Stimulated activated memory B cell treated with anti-CD40 and anti-IgM and Interleukin-4, amounts not matched to agents 10 μg/mL and 1 μg/mL and 100 μg/mL, for 72 hours (primary cell): Measurements from ENCODE around the gene GBP4.
"Not testable (repeated sequence)": the region's sequence is repeated elsewhere in the genome, so short reads cannot be mapped to it uniquely, and the experiment has no call there.

Source experiments
- ATAC-seq: fragments of 150-1000 bp; cut with Tn5 transposase; 2 replicates; pipeline ENCODE4 v1.10.0; 2021
- H3K27ac Mint-ChIP-seq: one replicate; pipeline ENCODE4 v1.8.0; 2022; ENCODE audit warnings: mild to moderate bottlenecking, mixed read lengths
- H3K27me3 Mint-ChIP-seq: one replicate; pipeline ENCODE4 v1.8.0; 2022; ENCODE audit warnings: mixed read lengths
- H3K36me3 Mint-ChIP-seq: one replicate; pipeline ENCODE4 v1.8.0; 2022; ENCODE audit warnings: mixed read lengths
- H3K4me1 Mint-ChIP-seq: one replicate; pipeline ENCODE4 v1.8.0; 2022; ENCODE audit warnings: mixed read lengths
- H3K4me3 Mint-ChIP-seq: one replicate; pipeline ENCODE4 v1.8.0; 2022; ENCODE audit warnings: mild to moderate bottlenecking, moderate library complexity, mixed read lengths
- H3K9me3 Mint-ChIP-seq: one replicate; pipeline ENCODE4 v1.8.0; 2022; ENCODE audit warnings: mixed read lengths

The GBP4 gene, protein sequence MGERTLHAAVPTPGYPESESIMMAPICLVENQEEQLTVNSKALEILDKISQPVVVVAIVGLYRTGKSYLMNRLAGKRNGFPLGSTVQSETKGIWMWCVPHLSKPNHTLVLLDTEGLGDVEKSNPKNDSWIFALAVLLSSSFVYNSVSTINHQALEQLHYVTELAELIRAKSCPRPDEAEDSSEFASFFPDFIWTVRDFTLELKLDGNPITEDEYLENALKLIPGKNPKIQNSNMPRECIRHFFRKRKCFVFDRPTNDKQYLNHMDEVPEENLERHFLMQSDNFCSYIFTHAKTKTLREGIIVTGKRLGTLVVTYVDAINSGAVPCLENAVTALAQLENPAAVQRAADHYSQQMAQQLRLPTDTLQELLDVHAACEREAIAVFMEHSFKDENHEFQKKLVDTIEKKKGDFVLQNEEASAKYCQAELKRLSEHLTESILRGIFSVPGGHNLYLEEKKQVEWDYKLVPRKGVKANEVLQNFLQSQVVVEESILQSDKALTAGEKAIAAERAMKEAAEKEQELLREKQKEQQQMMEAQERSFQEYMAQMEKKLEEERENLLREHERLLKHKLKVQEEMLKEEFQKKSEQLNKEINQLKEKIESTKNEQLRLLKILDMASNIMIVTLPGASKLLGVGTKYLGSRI

GRCh38 chr1:89198491-89199072, at the start of gene GBP4:
TSS of gene GBP4 (minus strand) at chr1:89198942. CDS start at chr1:89198834, 108 bp downstream.
- Mint-ChIP-seq H3K4me3 (peak within 1 kb of the TSS; percentile 93), H3K9me3 (peaks cover 2% of the 10 kb centered on the region), H3K27ac (peak within 1 kb of the TSS; percentile 97), H3K27me3 (no peaks in the 10 kb centered on the region), H3K36me3 (peaks cover 12% of the 10 kb centered on the region), H3K4me1 (peaks cover 54% of the 10 kb centered on the region)
- ATAC-seq = peak; percentile 61

GRCh38 chr1:89243046-89243445, 44.3 kb upstream of the GBP4 start:
- peaks cover 6% of the 10 kb centered on the region for H3K4me1 Mint-ChIP-seq
- ATAC-seq = no peak
- H3K9me3 Mint-ChIP-seq = peaks cover 3% of the 10 kb centered on the region
- no peak overlapping the region for H3K27ac Mint-ChIP-seq
- H3K36me3 Mint-ChIP-seq = peaks cover 10% of the 10 kb centered on the region
- no peak overlapping the region for H3K4me3 Mint-ChIP-seq
- peaks cover 12% of the 10 kb centered on the region for H3K27me3 Mint-ChIP-seq

GRCh38 chr1:89221341-89221740, 22.6 kb upstream of the GBP4 start:
- Mint-ChIP-seq H3K27ac (no peak overlapping the region), H3K4me1 (no peaks in the 10 kb centered on the region), H3K27me3 (no peaks in the 10 kb centered on the region), H3K36me3 (peaks cover 11% of the 10 kb centered on the region), H3K9me3 (peaks cover 2% of the 10 kb centered on the region), H3K4me3 (no peak overlapping the region)
- ATAC-seq = no peak

- ATAC-seq, H3K27me3 Mint-ChIP-seq, H3K9me3 Mint-ChIP-seq, H3K4me3 Mint-ChIP-seq, H3K27ac Mint-ChIP-seq, H3K4me1 Mint-ChIP-seq: not testable (repeated sequence)
- peaks cover 11% of the 10 kb centered on the region for H3K36me3 Mint-ChIP-seq
Observed at GRCh38 chr1:89219851-89220250, 21.1 kb upstream of the GBP4 start.

- not testable (repeated sequence) for ATAC-seq, H3K4me1 Mint-ChIP-seq, H3K4me3 Mint-ChIP-seq, H3K9me3 Mint-ChIP-seq, H3K27me3 Mint-ChIP-seq, H3K27ac Mint-ChIP-seq
- H3K36me3 Mint-ChIP-seq = peaks cover 11% of the 10 kb centered on the region
Observed at GRCh38 chr1:89218941-89219340, 20.2 kb upstream of the GBP4 start.

DNA sequence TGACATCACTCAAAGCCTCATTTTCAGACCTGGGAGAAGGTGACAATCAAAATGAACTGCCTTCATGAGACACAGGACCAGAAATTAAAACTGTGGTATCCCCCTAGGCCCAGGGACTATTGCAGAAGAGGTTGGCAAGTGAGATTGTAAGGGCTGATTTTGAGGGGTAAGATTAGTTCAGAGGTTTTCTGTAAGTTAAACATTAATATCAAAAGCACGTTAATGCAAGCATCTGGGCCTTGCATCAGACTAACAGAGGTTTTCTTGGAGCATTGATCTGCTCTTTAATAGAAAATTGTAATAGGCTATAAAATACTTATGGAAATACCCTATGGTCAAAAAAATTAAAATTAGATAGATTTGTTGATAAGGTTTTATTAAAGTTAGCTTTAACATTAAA, 14.6 kb upstream of the GBP4 start:
- H3K36me3 Mint-ChIP-seq = peaks cover 13% of the 10 kb centered on the region
- no peaks in the 10 kb centered on the region for H3K4me1 Mint-ChIP-seq
- ATAC-seq = no peak
- H3K9me3 Mint-ChIP-seq = peaks cover 5% of the 10 kb centered on the region
- no peak overlapping the region for H3K4me3 Mint-ChIP-seq
- H3K27ac Mint-ChIP-seq = no peak overlapping the region
- no peaks in the 10 kb centered on the region for H3K27me3 Mint-ChIP-seq

DNA sequence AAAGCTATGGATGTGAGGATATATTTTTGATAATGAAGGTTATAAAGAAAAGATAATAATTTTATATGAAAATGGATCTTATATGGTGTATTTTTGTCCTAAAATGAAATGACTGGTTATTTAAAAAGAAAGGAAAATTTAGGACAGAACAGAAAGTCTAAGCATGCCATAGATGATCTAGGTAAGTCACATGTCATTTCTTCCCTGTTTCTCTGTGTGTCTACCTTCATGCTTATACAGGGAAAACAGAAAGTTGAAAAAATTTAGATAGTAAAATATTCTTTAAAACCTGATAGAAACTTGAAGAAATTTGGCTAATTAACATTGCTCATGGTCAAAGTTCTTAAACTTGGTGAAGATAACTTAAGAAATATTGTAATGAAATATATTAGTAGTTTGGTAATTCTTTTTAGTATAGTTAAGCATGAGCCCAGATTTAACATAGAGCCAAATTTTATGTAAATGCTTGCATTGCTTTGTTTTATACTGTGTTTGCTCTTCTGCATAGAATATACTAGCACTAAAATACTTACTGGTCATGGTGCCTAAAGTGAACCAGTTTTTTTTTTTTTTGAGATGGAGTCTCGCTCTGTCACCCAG, 12.4 kb upstream of the GBP4 start:
- Mint-ChIP-seq H3K4me1 (no peaks in the 10 kb centered on the region), H3K36me3 (peaks cover 12% of the 10 kb centered on the region), H3K9me3 (peaks cover 9% of the 10 kb centered on the region), H3K4me3 (no peak overlapping the region), H3K27ac (no peak overlapping the region), H3K27me3 (no peaks in the 10 kb centered on the region)
- ATAC-seq = no peak

DNA sequence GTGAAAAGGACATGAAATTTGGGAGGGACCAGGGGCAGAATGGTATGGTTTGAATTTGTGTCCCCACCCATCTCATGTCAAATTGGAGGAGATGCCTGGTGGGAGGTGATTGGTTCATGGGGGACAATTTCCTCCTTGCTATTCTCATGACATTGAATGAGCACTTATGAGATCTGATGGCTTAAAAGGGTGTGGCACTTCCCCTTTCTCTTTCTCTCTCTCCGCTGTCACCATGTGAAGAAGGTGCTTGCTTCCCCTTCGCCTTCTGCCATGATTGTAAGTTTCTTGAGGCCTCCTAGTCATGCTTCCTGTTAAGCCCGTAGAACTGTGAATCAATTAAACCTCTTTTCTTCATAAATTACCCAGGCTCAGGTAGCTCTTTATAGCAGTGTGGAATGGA, 7.6 kb upstream of the GBP4 start:
- ATAC-seq = no peak
- Mint-ChIP-seq H3K27me3 (no peaks in the 10 kb centered on the region), H3K4me3 (no peak overlapping the region), H3K27ac (no peak overlapping the region), H3K36me3 (peaks cover 29% of the 10 kb centered on the region), H3K9me3 (peaks cover 20% of the 10 kb centered on the region), H3K4me1 (peaks cover 10% of the 10 kb centered on the region)

DNA sequence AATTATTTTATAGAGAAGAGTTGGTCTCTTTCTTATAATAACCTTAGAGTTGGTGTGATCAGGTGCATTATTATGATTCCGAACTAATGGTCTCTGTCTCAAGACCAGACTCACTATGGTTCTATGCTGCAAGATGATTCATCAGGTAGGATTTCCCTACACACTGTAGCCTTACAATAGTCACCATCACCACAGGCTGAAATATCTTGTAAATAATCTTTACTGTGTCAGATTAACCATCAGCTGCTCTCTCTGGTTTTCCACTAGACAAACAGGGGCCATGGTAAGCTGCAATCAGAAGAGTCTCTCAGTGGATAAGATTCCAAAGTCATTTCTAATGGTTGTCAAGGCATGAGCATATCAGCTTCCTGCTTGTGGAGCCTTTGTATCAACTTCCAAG, 4.4 kb upstream of the GBP4 start:
- Mint-ChIP-seq H3K27ac (peak overlapping the region; percentile 17), H3K4me3 (no peak overlapping the region), H3K4me1 (peaks cover 37% of the 10 kb centered on the region), H3K9me3 (peaks cover 17% of the 10 kb centered on the region), H3K36me3 (peaks cover 29% of the 10 kb centered on the region), H3K27me3 (no peaks in the 10 kb centered on the region)
- no peak for ATAC-seq

GRCh38 chr1:89201106-89201794, 2.5 kb upstream of the GBP4 start:
- H3K27me3 Mint-ChIP-seq = no peaks in the 10 kb centered on the region
- H3K4me1 Mint-ChIP-seq = peaks cover 45% of the 10 kb centered on the region
- ATAC-seq = peak; percentile 94
- no peak overlapping the region for H3K4me3 Mint-ChIP-seq
- peak overlapping the region; percentile 89 for H3K27ac Mint-ChIP-seq
- H3K9me3 Mint-ChIP-seq = peaks cover 11% of the 10 kb centered on the region
- H3K36me3 Mint-ChIP-seq = peaks cover 23% of the 10 kb centered on the region

GRCh38 chr1:89200663-89201062, 1.9 kb upstream of the GBP4 start:
- H3K36me3 Mint-ChIP-seq = peaks cover 22% of the 10 kb centered on the region
- H3K27ac Mint-ChIP-seq = peak overlapping the region; percentile 89
- no peaks in the 10 kb centered on the region for H3K27me3 Mint-ChIP-seq
- H3K4me1 Mint-ChIP-seq = peaks cover 46% of the 10 kb centered on the region
- peak overlapping the region; percentile 26 for H3K4me3 Mint-ChIP-seq
- peaks cover 11% of the 10 kb centered on the region for H3K9me3 Mint-ChIP-seq
- peak; percentile 59 for ATAC-seq

GRCh38 chr1:89199525-89200031, 836 bp upstream of the GBP4 start:
- peak overlapping the region; percentile 97 for H3K27ac Mint-ChIP-seq

DNA sequence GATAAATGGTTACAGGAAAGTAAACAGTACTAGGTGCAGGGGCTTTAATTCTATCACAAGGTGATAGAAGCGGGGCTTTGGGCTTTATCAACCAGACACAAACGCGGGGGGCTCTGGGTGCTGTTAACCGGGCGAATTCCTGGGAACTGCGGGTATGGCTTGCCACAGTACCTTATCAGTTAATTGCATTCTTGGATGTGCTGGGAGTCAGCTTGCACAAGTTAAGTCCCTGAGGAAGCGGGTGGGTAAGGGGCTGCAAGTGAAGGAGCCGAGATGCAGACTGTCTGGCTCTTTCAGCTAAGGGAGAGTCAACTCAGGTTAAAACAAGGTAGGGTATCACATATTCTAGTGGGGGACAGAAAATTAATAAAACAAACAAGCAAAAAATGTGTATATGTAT, 661 bp downstream of the GBP4 start:
- Mint-ChIP-seq H3K27ac (peak overlapping the region; percentile 97), H3K4me3 (peak overlapping the region; percentile 93), H3K9me3 (peaks cover 2% of the 10 kb centered on the region), H3K4me1 (peaks cover 54% of the 10 kb centered on the region), H3K36me3 (peaks cover 15% of the 10 kb centered on the region), H3K27me3 (no peaks in the 10 kb centered on the region)
- ATAC-seq = no peak

More at GRCh38 chr1:89199525-89200031, 836 bp upstream of the GBP4 start:
- Mint-ChIP-seq H3K27me3 (no peaks in the 10 kb centered on the region), H3K4me3 (peak overlapping the region; percentile 93), H3K4me1 (peaks cover 54% of the 10 kb centered on the region), H3K9me3 (peaks cover 8% of the 10 kb centered on the region), H3K36me3 (peaks cover 14% of the 10 kb centered on the region)
- no peak for ATAC-seq

DNA sequence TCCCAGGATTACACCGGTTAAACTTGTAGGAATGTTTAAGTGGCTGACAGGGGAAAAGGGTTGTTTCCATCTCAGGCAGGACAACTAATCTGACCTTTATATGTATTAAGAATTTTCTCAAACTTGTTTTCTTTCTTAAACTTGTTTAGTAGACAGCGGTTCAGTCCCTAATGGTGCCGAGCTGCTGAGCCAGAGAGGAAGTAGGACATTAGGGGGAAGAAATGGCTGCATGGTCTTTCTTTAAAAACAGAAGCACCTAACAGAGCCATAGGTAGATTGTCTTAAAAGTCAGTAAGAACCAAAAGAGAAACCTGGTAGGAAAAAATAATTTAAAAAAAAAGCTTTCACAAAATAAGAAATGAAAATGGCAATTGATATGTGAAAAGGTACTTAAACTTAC, 3.3 kb downstream of the GBP4 start:
- peak overlapping the region; percentile 75 for H3K27ac Mint-ChIP-seq
- peaks cover 36% of the 10 kb centered on the region for H3K4me1 Mint-ChIP-seq
- peaks cover 17% of the 10 kb centered on the region for H3K36me3 Mint-ChIP-seq
- no peaks in the 10 kb centered on the region for H3K9me3 Mint-ChIP-seq
- no peaks in the 10 kb centered on the region for H3K27me3 Mint-ChIP-seq
- H3K4me3 Mint-ChIP-seq = no peak overlapping the region
- peak; percentile 49 for ATAC-seq

- no peak for ATAC-seq
- no peak overlapping the region for H3K27ac Mint-ChIP-seq
Observed at GRCh38 chr1:89191314-89191713, 7.4 kb downstream of the GBP4 start.

More at GRCh38 chr1:89191314-89191713, 7.4 kb downstream of the GBP4 start:
- Mint-ChIP-seq H3K4me1 (peaks cover 10% of the 10 kb centered on the region), H3K9me3 (no peaks in the 10 kb centered on the region), H3K36me3 (peaks cover 35% of the 10 kb centered on the region), H3K4me3 (no peak overlapping the region), H3K27me3 (no peaks in the 10 kb centered on the region)
